ENCODE data around the gene EXOC3L4.

EXOC3L4 gene

GRCh38 chr14:103123634-103124500 is 29.3 kb downstream of the EXOC3L4 start:
- no peak for DNase-seq

GRCh38 chr14:103124501-103125001 is 30.0 kb downstream of the EXOC3L4 start:
- no peak for DNase-seq

GRCh38 chr14:103125098-103126070 is 30.9 kb downstream of the EXOC3L4 start:
- DNase-seq = no peak

GRCh38 chr14:103126088-103126872 is 31.8 kb downstream of the EXOC3L4 start:
- DNase-seq = no peak

- no peak for DNase-seq
These were observed 32.4 kb downstream of the EXOC3L4 start for GRCh38 chr14:103126873-103127304.

- DNase-seq = no peak
These were observed 32.8 kb downstream of the EXOC3L4 start for GRCh38 chr14:103127356-103127755.

GRCh38 chr14:103127861-103128598 is 33.5 kb downstream of the EXOC3L4 start:
- DNase-seq = no peak

GRCh38 chr14:103128631-103129300 is 34.2 kb downstream of the EXOC3L4 start:
- DNase-seq = no peak

GRCh38 chr14:103129301-103130016 is 34.9 kb downstream of the EXOC3L4 start:
- no peak for DNase-seq

GRCh38 chr14:103130017-103130764 is 35.7 kb downstream of the EXOC3L4 start:
- no peak for DNase-seq

GRCh38 chr14:103130965-103131364 is 36.4 kb downstream of the EXOC3L4 start:
- no peak for DNase-seq

GRCh38 chr14:103131580-103131979 is 37.1 kb downstream of the EXOC3L4 start:
- DNase-seq = no peak

- DNase-seq = no peak
These were observed 38.1 kb downstream of the EXOC3L4 start for GRCh38 chr14:103132381-103133209.

- DNase-seq = no peak
These were observed 39.0 kb downstream of the EXOC3L4 start for GRCh38 chr14:103133210-103134140.

GRCh38 chr14:103134405-103134804 is 39.9 kb downstream of the EXOC3L4 start:
- no peak for DNase-seq

GRCh38 chr14:103134919-103135318 is 40.4 kb downstream of the EXOC3L4 start:
- DNase-seq = no peak
